H9 (cell line): ENCODE data around the gene ZNF382. TPM values are rescaled to one million over a fixed set of nuclear protein-coding genes. Genes with fewer than 3 reads are reported as not detected.
"Not testable (repeated sequence)": the region's sequence is repeated elsewhere in the genome, so short reads cannot be mapped to it uniquely, and the experiment has no call there.

Source experiments
- DNase-seq: peaks from one replicate; pipeline ENCODE4 v3.0.0-alpha.2; 2017
- H2AFZ ChIP-seq: one replicate; pipeline ENCODE4 v1.6.1; 2013; ENCODE audit warnings: mild to moderate bottlenecking, low read length, control low read depth, moderate library complexity
- H2AK5ac ChIP-seq: 2 replicates; pipeline ENCODE4 v1.6.1; 2013; ENCODE audit warnings: low read length, control low read depth, mixed read lengths; ENCODE audit not compliant: insufficient read length
- H2BK120ac ChIP-seq: one replicate; pipeline ENCODE4 v1.6.1; 2013; ENCODE audit warnings: low read depth, mild to moderate bottlenecking, low read length, control low read depth, inconsistent platforms; ENCODE audit not compliant: poor library complexity, severe bottlenecking
- H2BK12ac ChIP-seq: 2 replicates; pipeline ENCODE4 v1.6.1; 2013; ENCODE audit warnings: low read length, control low read depth, mixed read lengths, low read depth; ENCODE audit not compliant: insufficient read length
- H2BK15ac ChIP-seq: 2 replicates; pipeline ENCODE4 v1.6.1; 2013; ENCODE audit warnings: low read depth, low read length, control low read depth
- H2BK20ac ChIP-seq: one replicate; pipeline ENCODE4 v1.6.1; 2013; ENCODE audit warnings: low read depth, mild to moderate bottlenecking, low read length, control low read depth, inconsistent platforms; ENCODE audit not compliant: poor library complexity, severe bottlenecking
- H2BK5ac ChIP-seq: 2 replicates; pipeline ENCODE4 v1.6.1; 2013; ENCODE audit warnings: low read length, control low read depth, mixed read lengths; ENCODE audit not compliant: insufficient read length
- H3K14ac ChIP-seq: 2 replicates; pipeline ENCODE4 v1.6.1; 2013; ENCODE audit warnings: low read length, control low read depth; ENCODE audit not compliant: insufficient read depth
- H3K18ac ChIP-seq: 2 replicates; pipeline ENCODE4 v1.6.1; 2013; ENCODE audit warnings: low read depth, mild to moderate bottlenecking, mixed read lengths, low read length, control low read depth; ENCODE audit not compliant: insufficient read length
- H3K23ac ChIP-seq: 2 replicates; pipeline ENCODE4 v1.6.1; 2013; ENCODE audit warnings: low read length, control low read depth, mixed read lengths, low read depth; ENCODE audit not compliant: insufficient read length
- H3K23me2 ChIP-seq: 2 replicates; pipeline ENCODE4 v1.6.1; 2013; ENCODE audit warnings: low read depth, mild to moderate bottlenecking, mixed read lengths, low read length, control low read depth; ENCODE audit not compliant: insufficient read length, poor library complexity, severe bottlenecking
- H3K27ac ChIP-seq: 2 replicates; pipeline ENCODE4 v1.5.1; 2013; ENCODE audit warnings: low read length, control low read depth, mixed read lengths, low read depth; ENCODE audit not compliant: insufficient read length
- H3K27me3 ChIP-seq: 2 replicates; pipeline ENCODE4 v1.6.1; 2013; ENCODE audit warnings: low read length, control low read depth, inconsistent platforms; ENCODE audit not compliant: insufficient read depth
- H3K4ac ChIP-seq: 2 replicates; pipeline ENCODE4 v1.6.1; 2013; ENCODE audit warnings: low read depth, mild to moderate bottlenecking, control low read depth, inconsistent platforms, low read length, moderate library complexity
- H3K4me1 ChIP-seq: 2 replicates; pipeline ENCODE4 v1.6.1; 2013; ENCODE audit warnings: low read length, control low read depth, inconsistent platforms; ENCODE audit not compliant: insufficient read depth
- H3K4me2 ChIP-seq: 2 replicates; pipeline ENCODE4 v1.6.1; 2013; ENCODE audit warnings: low read length, control low read depth, mixed read lengths; ENCODE audit not compliant: insufficient read length, insufficient read depth
- H3K56ac ChIP-seq: 2 replicates; pipeline ENCODE4 v1.6.1; 2013; ENCODE audit warnings: low read depth, mild to moderate bottlenecking, mixed read lengths, low read length, control low read depth; ENCODE audit not compliant: insufficient read length
- H3K79me1 ChIP-seq: 2 replicates; pipeline ENCODE4 v1.6.1; 2013; ENCODE audit warnings: low read depth, mild to moderate bottlenecking, moderate library complexity, low read length, control low read depth, inconsistent platforms; ENCODE audit not compliant: insufficient read depth, poor library complexity, severe bottlenecking
- H3K79me2 ChIP-seq: 2 replicates; pipeline ENCODE4 v1.6.1; 2013; ENCODE audit warnings: low read length, control low read depth, inconsistent platforms; ENCODE audit not compliant: insufficient read depth
- H3K9ac ChIP-seq: 2 replicates; pipeline ENCODE4 v1.6.1; 2013; ENCODE audit warnings: low read length, control low read depth, mixed read lengths; ENCODE audit not compliant: insufficient read length; ENCODE audit errors: extremely low read depth
- H3K9me3 ChIP-seq: one replicate; pipeline ENCODE4 v1.6.1; 2013; ENCODE audit warnings: low read depth, low read length, inconsistent platforms; ENCODE audit not compliant: control insufficient read depth
- H3T11ph ChIP-seq: one replicate; pipeline ENCODE4 v1.6.1; 2013; ENCODE audit warnings: mild to moderate bottlenecking, low read length, control low read depth, inconsistent platforms
- H4K20me1 ChIP-seq: one replicate; pipeline ENCODE4 v1.6.1; 2013; ENCODE audit not compliant: control insufficient read depth, insufficient read length, insufficient read depth
- H4K5ac ChIP-seq: 2 replicates; pipeline ENCODE4 v1.6.1; 2013; ENCODE audit warnings: low read depth, mild to moderate bottlenecking, mixed read lengths, low read length, control low read depth; ENCODE audit not compliant: insufficient read length
- H4K8ac ChIP-seq: replicated peaks from 2 replicates; pipeline ENCODE4 v1.6.1; 2013; ENCODE audit warnings: low read length, control low read depth, mixed read lengths, low read depth; ENCODE audit not compliant: insufficient read length
- H4K91ac ChIP-seq: 2 replicates; pipeline ENCODE4 v1.6.1; 2013; ENCODE audit warnings: low read depth, mild to moderate bottlenecking, moderate library complexity, mixed read lengths, low read length, control low read depth; ENCODE audit not compliant: insufficient read length
- H3K27ac Mint-ChIP-seq, 3 experiments: 2 replicates in 2 of 3; 3 replicates in 1 of 3; pipeline ENCODE4 v1.8.0; 2020 to 2021; ENCODE audit warnings: mixed read lengths in 3 of 3, mild to moderate bottlenecking in 1 of 3, moderate library complexity in 1 of 3
- H3K27me3 Mint-ChIP-seq: 2 replicates; pipeline ENCODE4 v1.8.0; 2021; ENCODE audit warnings: low read depth, mild to moderate bottlenecking, moderate library complexity, mixed read lengths
- H3K36me3 Mint-ChIP-seq, 3 experiments: 2 replicates in 2 of 3; 3 replicates in 1 of 3; pipeline ENCODE4 v1.8.0; 2020 to 2021; ENCODE audit warnings: low read depth in 3 of 3, mixed read lengths in 3 of 3; ENCODE audit not compliant: insufficient read depth in 1 of 3
- H3K4me1 Mint-ChIP-seq, 2 experiments: 2 replicates each; pipeline ENCODE4 v1.8.0; 2020; ENCODE audit warnings: mixed read lengths in 2 of 2
- H3K4me3 Mint-ChIP-seq, 2 experiments: 2 replicates in 1 of 2; 3 replicates in 1 of 2; pipeline ENCODE4 v1.8.0; 2020 to 2021; ENCODE audit warnings: mild to moderate bottlenecking in 2 of 2, mixed read lengths in 2 of 2, moderate library complexity in 1 of 2
- H3K9me3 Mint-ChIP-seq, 2 experiments: 2 replicates in 1 of 2; 3 replicates in 1 of 2; pipeline ENCODE4 v1.8.0; 2020; ENCODE audit warnings: mild to moderate bottlenecking in 2 of 2, mixed read lengths in 2 of 2, moderate library complexity in 1 of 2
- WGBS: extraction: QIAGEN DNeasy Blood & Tissue Kit; methylation state at CpG from one replicate; pipeline ENCODE4 v1.1.7; 2013; ENCODE audit warnings: missing lambda C conversion rate, low lambda C conversion rate, mixed read lengths; ENCODE audit not compliant: insufficient read length; ENCODE audit errors: extremely low coverage; 5-methylcytosine and 5-hydroxymethylcytosine counted together
- total RNA-seq: library from RNA; stranded (reverse); gene quantifications from 2 replicates; pipeline ENCODE4 v1.2.1, GENCODE V29; 2021
- TF ChIP-seq, protein P1 (sequence below): fragments of 200-600 bp; sonication (generic); conservative IDR thresholded peaks from 3 replicates; pipeline ENCODE4 v1.8.0; 2021; ENCODE audit warnings: antibody characterized with exemption, mild to moderate bottlenecking

Gene ZNF382
- total RNA-seq, 1 experiment from 2014 or later = 10.8 TPM

GRCh38 chr19:36579255-36579654 lies 25.9 kb upstream of the ZNF382 start:
- Histone ChIP-seq H2BK5ac (no peak overlapping the region), H2BK120ac (no peak overlapping the region), H3T11ph (no peak overlapping the region), H3K9me3 (no peaks in the 10 kb centered on the region), H3K9ac (no peak overlapping the region), H4K8ac (no peak overlapping the region), H3K4ac (no peak overlapping the region), H2BK12ac (no peak overlapping the region), H2BK15ac (no peak overlapping the region), H4K20me1 (no peaks in the 10 kb centered on the region), H3K4me2 (no peak overlapping the region), H3K14ac (no peak overlapping the region), H3K23ac (no peak overlapping the region), H4K91ac (no peak overlapping the region), H3K56ac (no peak overlapping the region), H3K27ac (no peak overlapping the region), H3K18ac (no peak overlapping the region), H3K27me3 (no peaks in the 10 kb centered on the region), H2BK20ac (no peak overlapping the region), H3K79me1 (no peaks in the 10 kb centered on the region), H3K23me2 (peaks cover under 1% of the 10 kb centered on the region), H2AK5ac (no peak overlapping the region), H2AFZ (no peak overlapping the region), H3K4me1 (no peaks in the 10 kb centered on the region), H3K79me2 (no peaks in the 10 kb centered on the region; the same call in 1 of the 2 replicates), H4K5ac (no peak overlapping the region)
- Mint-ChIP-seq H3K9me3 (peaks cover 0 to 21% of the 10 kb centered on the region in 2 experiments; a peak in 4 of 5 replicates), H3K4me1 (peaks cover 10 to 20% of the 10 kb centered on the region in 2 experiments), H3K4me3 (no peak overlapping the region), H3K27ac (no peak overlapping the region), H3K36me3 (peaks cover 53 to 68% (median 60%) of the 10 kb centered on the region in 3 experiments), H3K27me3 (no peaks in the 10 kb centered on the region)
- no peak for DNase-seq
- TF ChIP-seq, protein P1, sequence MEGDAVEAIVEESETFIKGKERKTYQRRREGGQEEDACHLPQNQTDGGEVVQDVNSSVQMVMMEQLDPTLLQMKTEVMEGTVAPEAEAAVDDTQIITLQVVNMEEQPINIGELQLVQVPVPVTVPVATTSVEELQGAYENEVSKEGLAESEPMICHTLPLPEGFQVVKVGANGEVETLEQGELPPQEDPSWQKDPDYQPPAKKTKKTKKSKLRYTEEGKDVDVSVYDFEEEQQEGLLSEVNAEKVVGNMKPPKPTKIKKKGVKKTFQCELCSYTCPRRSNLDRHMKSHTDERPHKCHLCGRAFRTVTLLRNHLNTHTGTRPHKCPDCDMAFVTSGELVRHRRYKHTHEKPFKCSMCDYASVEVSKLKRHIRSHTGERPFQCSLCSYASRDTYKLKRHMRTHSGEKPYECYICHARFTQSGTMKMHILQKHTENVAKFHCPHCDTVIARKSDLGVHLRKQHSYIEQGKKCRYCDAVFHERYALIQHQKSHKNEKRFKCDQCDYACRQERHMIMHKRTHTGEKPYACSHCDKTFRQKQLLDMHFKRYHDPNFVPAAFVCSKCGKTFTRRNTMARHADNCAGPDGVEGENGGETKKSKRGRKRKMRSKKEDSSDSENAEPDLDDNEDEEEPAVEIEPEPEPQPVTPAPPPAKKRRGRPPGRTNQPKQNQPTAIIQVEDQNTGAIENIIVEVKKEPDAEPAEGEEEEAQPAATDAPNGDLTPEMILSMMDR = no peak

- not testable (repeated sequence) for H2BK12ac ChIP-seq, H3K4me1 ChIP-seq, H3K4me2 ChIP-seq, H4K20me1 ChIP-seq, H2AFZ ChIP-seq, H3K4ac ChIP-seq, H3K56ac ChIP-seq, H3K79me2 ChIP-seq, H2BK5ac ChIP-seq, H3T11ph ChIP-seq, H3K79me1 ChIP-seq, H4K8ac ChIP-seq, DNase-seq, H2BK20ac ChIP-seq, H3K27me3 ChIP-seq, H3K18ac ChIP-seq, H3K9ac ChIP-seq, H2AK5ac ChIP-seq, H3K23me2 ChIP-seq, H3K9me3 Mint-ChIP-seq, H3K27ac ChIP-seq, H3K23ac ChIP-seq, H3K36me3 Mint-ChIP-seq, H4K5ac ChIP-seq, H3K27ac Mint-ChIP-seq, H3K27me3 Mint-ChIP-seq, H2BK15ac ChIP-seq, H2BK120ac ChIP-seq, H3K4me3 Mint-ChIP-seq, H3K14ac ChIP-seq, H3K9me3 ChIP-seq, H4K91ac ChIP-seq
- H3K4me1 Mint-ChIP-seq = peaks cover 12 to 13% of the 10 kb centered on the region in 2 experiments
- WGBS = no CpG with 5 or more reads among the region's 10 CpGs
These were observed 2.4 kb upstream of the ZNF382 start for GRCh38 chr19:36602681-36603080.
